Superior temporal gyrus (tissue), 1 donor: ENCODE measurements around the gene ZFAND2A.
"Not testable (repeated sequence)": the region's sequence is repeated elsewhere in the genome, so short reads cannot be mapped to it uniquely, and the experiment has no call there.

Experiments used
- DNase-seq: peaks from one replicate; pipeline ENCODE4 v3.0.0-alpha.2; 2016; ENCODE audit errors: extremely low spot score

Gene ZFAND2A, protein sequence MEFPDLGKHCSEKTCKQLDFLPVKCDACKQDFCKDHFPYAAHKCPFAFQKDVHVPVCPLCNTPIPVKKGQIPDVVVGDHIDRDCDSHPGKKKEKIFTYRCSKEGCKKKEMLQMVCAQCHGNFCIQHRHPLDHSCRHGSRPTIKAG

DNA sequence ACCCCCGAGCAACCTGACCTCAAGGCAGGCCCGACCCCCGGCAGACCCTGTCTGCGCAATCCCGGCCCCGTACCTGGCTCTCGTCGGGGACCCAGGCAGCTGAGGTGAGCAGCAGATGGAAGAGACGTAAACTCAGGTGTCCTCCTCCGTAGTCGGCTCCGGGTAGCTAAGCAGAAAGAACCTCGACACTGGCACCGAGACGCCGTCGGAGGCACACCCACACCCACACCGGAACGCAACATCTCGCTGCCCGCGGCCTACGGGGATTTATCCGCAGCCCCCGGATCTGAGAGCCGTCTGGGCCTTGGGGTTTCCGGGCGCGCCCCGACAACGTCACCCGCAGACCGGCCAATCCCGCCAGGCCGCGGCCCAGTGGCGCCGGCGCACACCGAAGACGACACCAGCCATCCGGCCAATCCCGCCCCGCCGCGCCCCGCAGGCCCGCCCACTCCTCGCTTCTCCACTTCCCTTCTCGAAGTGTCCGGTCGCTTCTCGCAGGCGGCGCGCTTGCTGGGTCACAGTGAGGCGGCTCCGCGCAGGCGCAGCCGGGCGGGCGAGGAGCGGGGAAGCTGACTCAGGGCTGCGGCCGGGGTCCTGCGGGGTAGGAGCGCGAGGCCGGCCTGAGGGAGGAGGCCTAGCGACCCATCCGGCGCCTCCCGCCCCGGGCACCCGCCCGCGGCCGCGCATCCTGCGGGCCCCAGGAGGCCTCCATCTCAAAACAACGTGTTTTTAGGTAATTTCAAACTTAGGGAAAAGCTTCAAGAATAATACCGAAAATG lies at the start of gene ZFAND2A:
Gene ZFAND2A, minus strand, starts transcription at position 306 of the 779 bp plus-strand sequence. CDS start 1,984 bp downstream, outside the sequence.
- peak; percentile 95 for DNase-seq

DNA sequence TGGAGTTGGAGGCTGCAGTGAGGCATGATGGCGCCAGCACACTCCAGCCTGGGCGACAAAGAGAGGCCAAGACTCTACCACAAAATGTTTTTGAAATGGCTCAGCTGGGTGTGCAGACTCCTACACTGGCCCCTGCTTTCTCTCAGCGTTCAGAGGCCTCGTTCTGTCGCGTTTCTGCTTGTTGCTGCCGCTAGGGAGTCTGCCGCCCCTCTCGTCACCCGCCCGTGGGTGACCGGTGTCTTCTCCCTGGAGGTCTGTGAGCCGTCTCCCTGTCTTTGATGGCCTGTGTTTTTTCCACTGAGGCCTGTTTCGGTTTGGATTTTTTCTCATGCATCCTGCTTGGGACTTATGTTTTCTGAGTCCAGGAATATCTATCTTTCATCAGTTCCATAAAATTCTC lies 49.1 kb upstream of the ZFAND2A start:
- DNase-seq, result no peak

DNA sequence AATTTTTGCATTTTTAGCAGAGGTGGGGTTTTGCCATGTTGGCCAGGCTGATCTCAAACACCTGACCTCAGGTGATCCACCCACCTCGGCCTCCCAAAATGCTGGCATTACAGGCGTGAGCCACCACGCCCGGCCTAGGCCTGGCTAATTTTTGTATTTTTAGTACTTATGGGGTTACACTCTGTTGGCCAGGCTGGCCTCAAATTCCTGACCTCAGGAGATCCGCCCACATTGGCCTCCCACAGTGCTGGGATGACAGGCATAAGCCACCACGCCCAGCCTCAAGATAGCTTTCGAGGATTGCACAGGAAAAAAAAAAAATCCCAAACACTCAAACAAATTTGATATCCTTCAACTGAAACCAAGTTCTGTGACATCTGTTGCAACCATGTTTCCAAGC lies 45.7 kb upstream of the ZFAND2A start:
- DNase-seq, result not testable (repeated sequence)

DNA sequence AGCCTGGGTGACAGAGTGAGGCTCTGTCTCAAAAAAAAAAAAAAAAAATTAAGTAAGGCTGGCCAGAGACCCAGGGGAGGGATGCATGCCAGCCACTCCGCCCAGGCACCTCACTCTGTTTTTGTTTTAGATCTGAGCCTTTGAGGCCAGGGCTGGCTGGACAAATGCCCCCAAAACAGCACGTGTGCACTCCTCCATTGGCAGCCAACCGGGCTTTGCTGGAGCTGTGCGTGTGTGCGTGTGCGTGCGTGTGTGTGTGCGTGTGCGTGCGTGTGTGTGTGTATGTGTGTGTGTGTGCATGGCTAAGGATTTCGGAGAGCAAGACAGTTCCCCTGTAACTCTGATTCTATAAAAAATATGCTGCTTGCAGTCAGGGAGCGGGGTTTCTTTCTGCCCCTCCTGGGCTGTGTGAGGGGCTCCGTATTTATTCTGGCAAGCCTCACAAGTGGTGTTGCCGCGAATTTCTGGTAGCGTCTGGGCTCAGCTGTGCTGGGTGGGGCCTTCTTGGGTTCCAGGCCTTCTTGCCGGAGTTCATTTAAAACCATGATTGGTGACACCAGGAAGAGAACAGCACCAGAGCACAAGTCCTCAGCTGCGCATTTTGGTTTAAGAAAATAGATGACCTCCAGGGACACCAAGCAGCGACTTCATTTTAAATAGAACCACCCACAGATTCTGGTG lies 44.6 kb upstream of the ZFAND2A start:
- no peak for DNase-seq

DNA sequence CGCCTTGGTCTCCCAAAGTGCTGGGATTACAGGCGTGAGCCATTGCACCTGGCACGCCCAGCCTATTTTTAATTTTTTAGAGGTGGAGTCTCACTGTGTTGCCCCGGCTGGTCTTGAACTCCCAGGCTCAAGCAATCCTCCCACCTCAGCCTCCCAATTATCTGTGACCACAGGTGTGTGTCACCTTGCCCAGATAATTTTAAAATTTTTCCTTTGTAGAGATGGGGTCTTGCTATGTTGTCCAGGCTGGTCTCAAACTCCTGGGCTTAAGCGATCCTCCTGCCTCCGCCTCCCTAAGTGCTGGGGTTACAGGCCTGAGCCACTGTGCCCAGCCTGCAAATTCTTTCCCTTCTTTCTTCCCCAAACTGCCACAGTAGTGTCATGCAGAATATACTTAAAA lies 42.9 kb upstream of the ZFAND2A start:
- not testable (repeated sequence) for DNase-seq

DNA sequence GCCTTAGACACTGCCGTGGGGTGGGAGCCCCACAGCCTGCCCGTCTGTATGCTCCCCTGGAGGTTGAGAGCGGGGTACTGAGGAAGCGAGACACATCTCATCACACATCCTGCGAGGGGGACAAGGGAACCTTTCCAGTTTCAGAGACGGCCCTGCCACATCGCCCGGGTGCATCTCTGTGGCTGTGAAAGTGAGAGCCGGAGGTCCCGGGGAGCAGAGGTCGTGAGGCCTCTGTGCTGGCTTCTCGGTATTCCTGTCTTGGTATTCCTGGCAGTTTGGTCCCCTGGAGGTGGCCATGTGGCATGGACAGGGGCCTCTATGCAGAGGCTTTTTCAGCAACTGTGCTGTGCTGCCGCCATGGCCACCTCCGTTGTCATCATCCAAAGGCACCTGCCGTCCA lies 41.9 kb upstream of the ZFAND2A start:
- no peak for DNase-seq

DNA sequence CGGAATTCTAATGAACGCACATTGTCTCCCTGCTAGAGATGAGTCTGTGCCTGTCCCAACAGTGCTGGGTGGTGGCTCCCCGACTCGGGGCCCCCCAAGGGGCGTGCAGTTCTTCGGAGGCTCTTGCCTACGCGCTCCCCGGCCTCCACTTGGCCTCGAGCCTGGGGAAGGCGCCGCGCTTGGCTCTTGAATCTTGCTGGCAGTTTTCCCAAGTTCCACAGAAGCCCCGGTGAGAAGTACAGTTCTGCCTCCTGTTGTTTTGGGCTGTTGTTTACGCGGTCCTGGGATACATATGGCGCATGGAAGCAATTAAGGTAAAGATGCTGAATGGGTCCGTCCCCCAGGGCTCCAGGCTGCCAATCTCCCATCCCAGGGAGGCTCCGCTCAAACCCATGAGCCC lies 40.0 kb upstream of the ZFAND2A start:
- DNase-seq, result no peak

DNA sequence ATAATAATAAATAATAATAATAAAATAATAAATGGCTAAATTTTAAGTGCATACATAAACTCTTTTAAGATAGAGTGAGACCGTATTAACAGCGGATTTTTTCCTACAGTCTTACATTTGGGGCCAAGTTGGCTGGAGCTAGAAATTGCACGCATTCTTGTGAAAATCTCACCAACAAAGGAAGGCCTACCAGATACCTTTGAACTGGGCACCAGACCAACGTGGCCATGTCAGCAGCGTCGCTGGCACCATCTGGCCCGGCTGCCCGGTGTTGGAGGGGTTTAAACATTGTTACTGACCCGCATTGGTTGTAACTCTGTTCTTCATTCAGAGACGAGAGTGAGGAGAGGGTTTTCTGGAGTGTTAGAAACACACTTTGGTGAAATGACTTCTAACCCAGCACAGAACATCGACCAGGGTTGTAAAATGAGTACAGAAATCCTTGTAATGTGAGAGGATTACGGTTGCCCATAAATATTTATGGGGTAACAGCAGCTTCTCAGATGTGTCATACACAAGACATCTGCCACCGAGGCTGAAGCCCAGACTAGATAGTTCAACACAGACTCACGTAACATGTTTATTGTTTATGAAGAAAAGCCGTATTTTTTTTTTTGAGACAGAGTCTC lies 38.1 kb upstream of the ZFAND2A start:
- no peak for DNase-seq

DNA sequence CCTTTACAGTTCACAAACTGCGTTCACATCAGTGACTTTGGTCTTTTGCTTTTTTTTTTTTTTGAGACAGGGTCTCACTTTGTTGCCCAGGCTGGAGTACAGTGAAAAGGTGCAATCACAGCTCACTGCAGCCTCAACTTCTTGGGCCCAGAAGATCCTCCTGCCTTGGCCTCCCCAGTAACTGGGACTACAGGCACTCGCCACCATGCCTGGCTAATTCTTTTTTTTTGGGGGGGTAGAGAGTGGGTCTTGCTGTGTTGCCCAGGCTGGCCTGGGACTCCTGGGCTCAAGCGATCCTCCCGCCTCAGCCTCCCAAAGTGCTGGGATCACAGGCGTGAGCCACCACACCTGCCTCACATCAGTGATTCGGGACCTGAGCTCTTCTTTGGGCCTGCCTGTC lies 37.0 kb upstream of the ZFAND2A start:
- no peak for DNase-seq

DNA sequence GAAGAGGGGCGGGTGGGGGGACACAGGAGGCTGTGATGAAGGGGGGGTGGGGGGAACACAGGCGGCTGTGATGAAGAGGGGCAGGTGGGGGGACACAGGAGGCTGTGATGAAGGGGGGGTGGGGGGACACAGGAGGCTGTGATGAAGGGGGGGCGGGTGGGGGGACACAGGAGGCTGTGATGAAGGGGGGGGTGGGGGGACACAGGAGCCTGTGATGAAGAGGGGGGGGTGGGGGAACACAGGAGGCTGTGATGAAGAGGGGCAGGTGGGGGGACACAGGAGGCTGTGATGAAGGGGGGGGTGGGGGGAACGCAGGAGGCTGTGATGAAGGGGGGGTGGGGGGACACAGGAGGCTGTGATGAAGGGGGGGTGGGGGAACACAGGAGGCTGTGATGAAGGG lies 36.4 kb upstream of the ZFAND2A start:
- DNase-seq, result not testable (repeated sequence)

DNA sequence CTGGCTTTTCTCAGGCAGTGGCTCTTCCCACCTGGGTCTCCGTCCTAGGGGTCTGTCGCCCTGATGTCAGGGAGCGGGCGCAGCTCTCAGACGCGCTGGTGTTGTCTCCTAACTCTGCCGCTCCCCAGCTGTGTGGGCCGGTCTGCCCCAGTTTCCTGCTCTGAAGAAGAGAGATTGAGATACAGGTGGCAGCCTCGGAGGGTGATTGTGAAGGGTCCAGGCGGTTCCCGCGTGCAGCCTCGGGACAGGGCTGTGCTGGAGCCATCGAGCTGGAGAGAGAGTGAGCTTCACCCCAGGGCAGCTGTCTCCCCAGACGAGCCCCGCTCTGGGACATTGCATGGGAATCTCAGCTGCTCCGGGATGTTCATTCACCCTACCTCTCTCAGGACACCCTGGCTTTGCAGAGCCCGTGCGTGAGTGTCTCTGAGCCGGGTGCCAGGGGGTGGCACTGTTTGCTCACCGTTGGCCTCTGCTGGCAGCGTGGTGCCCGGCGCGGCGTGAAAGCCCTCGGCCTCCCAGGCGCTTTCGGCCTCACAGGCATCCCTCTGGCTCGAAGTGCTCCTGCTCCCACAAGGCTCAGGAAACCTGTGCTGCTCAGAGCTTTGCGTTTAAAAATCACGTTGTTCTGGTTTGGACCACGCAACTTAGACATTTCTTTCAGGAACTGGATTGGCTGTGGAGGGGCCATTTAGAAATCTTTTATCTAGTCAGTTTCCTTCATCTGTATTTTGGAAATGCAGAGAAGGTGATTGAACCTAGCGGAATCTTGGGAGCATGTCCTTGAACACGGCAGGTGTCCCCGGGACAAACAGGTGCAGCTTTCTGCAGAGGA lies 33.8 kb upstream of the ZFAND2A start:
- DNase-seq, result peak; percentile 66

DNA sequence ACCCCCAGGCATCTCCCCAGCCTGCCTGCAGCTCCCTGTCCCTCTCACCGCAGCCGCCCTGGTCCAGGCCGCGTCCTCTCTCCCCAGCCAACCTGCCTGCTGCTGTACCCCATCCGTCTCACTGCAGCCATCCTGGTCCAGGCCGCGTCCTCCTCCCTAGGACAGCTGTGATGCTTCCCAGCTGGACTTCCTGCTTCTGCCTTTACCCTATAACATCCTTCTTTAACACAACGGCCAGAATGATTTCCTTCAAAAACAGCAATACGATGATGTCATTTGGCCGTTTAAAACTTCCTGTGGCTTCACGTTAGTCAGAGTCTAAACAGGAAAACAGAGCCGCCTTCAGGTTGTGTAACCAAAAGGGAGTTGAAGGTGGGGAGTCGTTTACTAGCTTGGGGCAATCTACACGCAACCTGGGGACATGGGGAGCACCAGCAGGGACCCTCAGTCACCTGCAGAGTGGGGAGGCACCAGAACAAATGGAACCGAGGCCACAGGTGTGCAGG lies 32.2 kb upstream of the ZFAND2A start:
- DNase-seq, result no peak

DNA sequence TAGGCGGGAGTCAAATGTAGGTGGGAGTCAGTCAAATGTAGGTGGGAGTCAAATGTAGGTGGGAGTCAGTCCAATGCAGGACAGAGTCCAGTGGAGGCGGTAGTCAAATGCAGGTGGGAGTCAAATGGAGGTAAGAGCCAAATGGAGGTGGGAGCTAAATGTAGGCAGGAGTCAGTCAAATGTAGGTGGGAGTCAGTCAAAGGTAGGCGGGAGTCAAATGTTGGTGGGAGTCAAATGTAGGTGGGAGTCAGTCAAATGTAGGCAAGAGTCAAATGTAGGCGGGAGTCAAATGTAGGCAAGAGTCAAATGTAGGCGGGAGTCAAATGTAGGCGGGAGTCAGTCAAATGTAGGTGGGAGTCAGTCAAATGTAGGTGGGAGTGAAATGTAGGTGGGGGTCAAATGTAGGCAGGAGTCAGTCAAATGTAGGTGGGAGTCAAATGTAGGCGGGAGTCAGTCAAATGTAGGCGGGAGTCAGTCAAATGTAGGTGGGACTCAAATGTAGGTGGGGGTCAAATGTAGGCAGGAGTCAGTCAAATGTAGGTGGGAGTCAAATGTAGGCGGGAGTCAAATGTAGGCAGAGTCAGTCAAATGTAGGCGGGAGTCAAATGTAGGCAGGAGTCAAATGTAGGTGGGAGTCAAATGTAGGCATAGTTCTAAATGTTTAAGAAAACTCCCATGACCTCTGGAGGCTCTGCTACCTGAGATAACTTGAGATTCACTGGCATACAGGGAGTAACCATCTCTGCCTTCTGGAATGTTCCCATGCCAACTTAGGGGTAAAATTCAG lies 30.2 kb upstream of the ZFAND2A start:
- DNase-seq, result no peak

DNA sequence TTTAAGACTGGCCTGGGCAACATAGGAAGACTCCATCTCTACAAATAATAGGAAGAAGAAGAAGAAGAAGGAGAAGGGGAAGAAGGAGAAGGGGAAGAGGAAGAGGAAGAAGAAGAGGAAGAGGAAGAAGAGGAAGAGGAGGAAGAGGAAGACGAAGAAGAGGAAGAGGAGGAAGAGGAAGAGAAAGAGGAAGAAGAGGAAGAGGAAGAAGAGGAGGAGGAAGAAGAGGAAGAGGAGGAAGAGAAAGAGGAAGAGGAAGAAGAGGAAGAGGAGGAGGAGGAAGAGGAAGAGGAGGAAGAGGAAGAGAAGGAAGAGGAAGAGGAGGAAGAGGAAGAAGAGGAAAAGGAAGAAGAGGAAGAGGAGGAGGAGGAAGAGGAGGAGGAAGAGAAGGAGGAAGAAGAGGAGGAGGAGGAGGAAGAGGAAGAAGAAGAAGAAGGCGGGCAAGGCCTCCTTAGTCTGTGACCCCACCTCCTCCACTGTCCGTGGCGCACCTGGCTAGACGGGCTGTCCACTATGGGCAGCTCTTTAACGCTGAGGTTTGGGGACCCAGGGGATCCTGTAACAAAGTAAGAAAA lies 28.8 kb upstream of the ZFAND2A start:
- no peak for DNase-seq

DNA sequence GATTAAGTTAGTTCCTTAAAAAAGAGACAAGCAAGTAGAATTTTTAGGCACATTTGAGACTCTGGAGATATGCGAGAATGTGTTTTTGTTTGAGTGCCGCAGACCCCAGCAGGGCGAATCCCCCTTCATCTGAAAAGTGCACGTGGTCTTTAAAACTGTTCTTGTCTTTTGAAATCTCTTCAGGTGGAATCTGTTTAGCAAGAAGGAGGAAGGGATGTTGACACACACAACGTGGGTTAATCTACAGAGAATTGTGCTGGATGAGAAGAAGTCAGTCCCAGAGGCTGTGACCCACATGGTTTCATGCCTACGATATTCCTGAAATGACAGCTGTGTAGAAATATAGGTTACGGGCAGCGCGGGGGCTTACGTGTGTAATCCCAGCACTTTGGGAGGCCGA lies 27.1 kb upstream of the ZFAND2A start:
- no peak for DNase-seq

DNA sequence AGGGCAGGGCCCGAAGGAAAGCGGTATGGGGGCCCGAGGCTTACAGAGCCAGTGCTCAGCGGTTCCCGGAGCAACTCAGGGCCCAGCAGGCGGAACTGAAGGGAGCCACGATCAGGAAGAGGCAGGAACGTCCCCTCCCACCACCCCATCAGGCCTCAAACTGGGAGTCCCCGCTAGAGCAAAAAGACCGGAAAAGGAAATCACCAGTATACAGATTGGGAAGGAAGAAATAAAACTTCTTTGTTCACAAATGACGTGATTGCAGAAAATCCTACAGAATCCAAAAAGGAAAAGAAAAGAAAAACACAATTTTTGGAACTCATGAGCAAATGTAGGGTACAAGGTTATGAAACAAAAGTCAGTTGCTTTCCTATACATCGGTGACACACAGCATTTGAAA lies 21.6 kb upstream of the ZFAND2A start:
- DNase-seq, result no peak

DNA sequence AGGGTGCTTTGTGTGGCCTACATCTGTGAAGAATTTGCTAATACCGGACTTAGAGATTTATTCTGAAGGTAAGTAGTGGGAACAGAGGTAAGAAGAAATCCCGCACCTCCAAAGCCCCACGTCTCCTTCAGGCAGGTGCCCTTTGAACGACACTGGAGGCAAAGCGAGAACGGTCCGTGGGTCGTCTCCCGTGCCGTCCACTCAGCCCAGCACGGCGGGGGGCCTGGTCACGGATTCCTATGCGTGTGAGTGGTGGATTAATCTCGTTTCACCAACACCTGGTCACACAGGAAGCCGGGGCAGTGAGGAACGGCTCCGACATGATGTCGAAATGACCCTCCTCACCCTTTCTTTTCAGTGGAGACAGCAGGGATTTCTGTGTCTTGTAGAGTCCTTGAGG lies 21.0 kb upstream of the ZFAND2A start:
- no peak for DNase-seq

DNA sequence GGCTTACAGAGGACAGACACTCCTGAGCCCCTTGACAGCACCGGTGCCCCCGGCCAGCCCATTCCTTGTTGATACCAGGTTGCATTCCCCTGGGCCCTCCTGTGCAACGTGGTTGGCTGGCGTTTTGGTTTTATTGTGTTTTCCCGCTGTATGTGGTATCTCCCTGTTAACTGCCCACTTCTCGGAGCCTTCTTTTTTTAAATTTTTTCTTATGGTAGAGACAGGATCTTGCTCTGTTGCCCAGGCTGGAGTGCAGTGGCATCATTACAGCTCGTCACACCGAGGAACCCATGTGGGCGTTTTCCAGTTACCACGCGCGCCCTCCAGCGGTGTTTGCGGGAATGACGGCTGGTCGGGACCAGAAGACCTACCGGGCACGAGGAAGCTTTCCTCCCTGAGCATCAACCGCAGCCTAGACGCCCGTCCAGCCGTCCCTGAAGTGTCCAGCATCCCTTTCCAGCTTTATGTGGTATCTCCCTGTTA lies 16.9 kb upstream of the ZFAND2A start:
- DNase-seq, result peak; percentile 32

DNA sequence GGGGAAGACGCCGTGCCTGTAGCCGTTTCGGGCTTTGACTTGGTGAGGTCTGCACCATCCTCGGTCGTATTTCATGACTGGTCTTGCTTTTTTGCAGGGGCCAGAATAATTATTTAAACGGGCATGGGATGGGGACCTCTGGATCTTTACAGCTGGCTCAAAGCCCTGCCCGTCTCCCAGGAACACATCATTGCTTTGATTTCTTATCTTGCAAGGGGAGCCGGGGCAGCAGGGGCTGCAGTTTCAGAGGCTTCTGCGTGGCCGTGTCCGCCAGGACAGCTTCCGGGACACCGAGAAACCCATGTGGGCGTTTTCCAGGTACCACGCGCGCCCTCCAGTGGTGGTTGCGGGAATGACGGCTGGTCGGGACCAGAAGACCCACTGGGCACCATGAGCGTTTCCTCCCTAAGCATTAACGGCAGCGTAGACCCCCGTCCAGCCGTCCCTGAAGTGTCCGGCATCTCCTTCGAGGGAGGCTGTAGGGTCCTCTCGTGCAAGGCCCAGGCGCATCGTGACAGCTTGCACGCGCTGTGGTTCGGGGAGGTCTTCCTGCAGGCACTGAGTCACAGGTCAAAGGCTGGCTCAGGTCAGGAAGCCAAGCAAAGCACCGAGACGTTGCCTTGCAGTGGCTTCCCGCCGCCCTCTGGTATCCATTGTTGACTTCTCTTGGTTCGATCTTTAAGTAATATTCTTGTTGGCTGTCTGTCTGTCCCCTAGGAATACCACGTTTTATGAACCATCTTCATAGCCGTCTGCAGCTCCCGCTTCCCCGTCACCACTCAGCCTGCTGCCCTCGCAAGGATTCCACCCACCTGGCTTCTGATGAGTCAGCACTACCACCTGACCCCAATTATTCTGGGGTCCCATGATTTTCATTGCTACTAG lies 16.2 kb upstream of the ZFAND2A start:
- DNase-seq, result peak; percentile 72
